ENCODE results near the gene LRRIQ4. TPM values are rescaled to one million over a fixed set of nuclear protein-coding genes. Genes with fewer than 3 reads are reported as not detected.

Gene LRRIQ4
- total and polyA plus RNA-seq, 4 donors: 0.09 TPM; not detected in 3

GRCh38 chr3:169842960-169843359, 30.3 kb downstream of the LRRIQ4 start:
- no peak overlapping the region for H3K4me3 ChIP-seq (ENCODE audit: low read depth in 1 of 3, low read length in 3 of 3)
- H3K27ac ChIP-seq (ENCODE audit: low read depth in 1 of 2, low read length in 2 of 2): no peak overlapping the region
- TF ChIP-seq HNF4G (IDR thresholded peaks at IDR 0.05): no peak
- TF ChIP-seq, protein P1, sequence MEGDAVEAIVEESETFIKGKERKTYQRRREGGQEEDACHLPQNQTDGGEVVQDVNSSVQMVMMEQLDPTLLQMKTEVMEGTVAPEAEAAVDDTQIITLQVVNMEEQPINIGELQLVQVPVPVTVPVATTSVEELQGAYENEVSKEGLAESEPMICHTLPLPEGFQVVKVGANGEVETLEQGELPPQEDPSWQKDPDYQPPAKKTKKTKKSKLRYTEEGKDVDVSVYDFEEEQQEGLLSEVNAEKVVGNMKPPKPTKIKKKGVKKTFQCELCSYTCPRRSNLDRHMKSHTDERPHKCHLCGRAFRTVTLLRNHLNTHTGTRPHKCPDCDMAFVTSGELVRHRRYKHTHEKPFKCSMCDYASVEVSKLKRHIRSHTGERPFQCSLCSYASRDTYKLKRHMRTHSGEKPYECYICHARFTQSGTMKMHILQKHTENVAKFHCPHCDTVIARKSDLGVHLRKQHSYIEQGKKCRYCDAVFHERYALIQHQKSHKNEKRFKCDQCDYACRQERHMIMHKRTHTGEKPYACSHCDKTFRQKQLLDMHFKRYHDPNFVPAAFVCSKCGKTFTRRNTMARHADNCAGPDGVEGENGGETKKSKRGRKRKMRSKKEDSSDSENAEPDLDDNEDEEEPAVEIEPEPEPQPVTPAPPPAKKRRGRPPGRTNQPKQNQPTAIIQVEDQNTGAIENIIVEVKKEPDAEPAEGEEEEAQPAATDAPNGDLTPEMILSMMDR (IDR thresholded peaks at IDR 0.05; ENCODE audit: low read depth, low read length, missing input control): no peak
- TF ChIP-seq EGR1 (IDR thresholded peaks at IDR 0.05; ENCODE audit: low read depth in 2 of 2): no peak
- no peak for DNase-seq (ENCODE audit: low spot score)
- no peaks in the 10 kb centered on the region for H3K27me3 ChIP-seq (ENCODE audit: control insufficient read depth in 4 of 4, insufficient read depth in 4 of 4, low read length in 3 of 4)
- no peaks in the 10 kb centered on the region for H3K9me3 ChIP-seq (ENCODE audit: control insufficient read depth in 4 of 4, low read length in 3 of 4)
- no peaks in the 10 kb centered on the region for H3K4me1 ChIP-seq (ENCODE audit: control insufficient read depth in 4 of 4, insufficient read depth in 4 of 4, low read length in 3 of 4)
- WGBS: 77% methylated on average over 3 of the region's 3 CpGs
- no peak overlapping the region for H3K9ac ChIP-seq (ENCODE audit: low read depth in 1 of 2, low read length in 2 of 2)
- H3K36me3 ChIP-seq (ENCODE audit: control insufficient read depth in 4 of 4, insufficient read depth in 3 of 4, low read depth in 1 of 4, low read length in 3 of 4): no peaks in the 10 kb centered on the region

- no peak for DNase-seq (ENCODE audit: low spot score)
- no peaks in the 10 kb centered on the region for H3K36me3 ChIP-seq (ENCODE audit: control insufficient read depth in 4 of 4, insufficient read depth in 3 of 4, low read depth in 1 of 4, low read length in 3 of 4)
- WGBS: 94% methylated on average over 11 of the region's 11 CpGs
- H3K27me3 ChIP-seq (ENCODE audit: control insufficient read depth in 4 of 4, insufficient read depth in 4 of 4, low read length in 3 of 4): no peaks in the 10 kb centered on the region
- TF ChIP-seq GABPA (IDR thresholded peaks at IDR 0.05 in 1 of 2, conservative IDR thresholded peaks at IDR 0.05 in 1 of 2): no peak
- TF ChIP-seq, protein P2, sequence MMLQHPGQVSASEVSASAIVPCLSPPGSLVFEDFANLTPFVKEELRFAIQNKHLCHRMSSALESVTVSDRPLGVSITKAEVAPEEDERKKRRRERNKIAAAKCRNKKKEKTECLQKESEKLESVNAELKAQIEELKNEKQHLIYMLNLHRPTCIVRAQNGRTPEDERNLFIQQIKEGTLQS (IDR thresholded peaks at IDR 0.05): no peak
- no peak for TF ChIP-seq SP1 (IDR thresholded peaks at IDR 0.05)
- TF ChIP-seq HNF4A (conservative IDR thresholded peaks at IDR 0.05): no peak
- TF ChIP-seq, protein P3, sequence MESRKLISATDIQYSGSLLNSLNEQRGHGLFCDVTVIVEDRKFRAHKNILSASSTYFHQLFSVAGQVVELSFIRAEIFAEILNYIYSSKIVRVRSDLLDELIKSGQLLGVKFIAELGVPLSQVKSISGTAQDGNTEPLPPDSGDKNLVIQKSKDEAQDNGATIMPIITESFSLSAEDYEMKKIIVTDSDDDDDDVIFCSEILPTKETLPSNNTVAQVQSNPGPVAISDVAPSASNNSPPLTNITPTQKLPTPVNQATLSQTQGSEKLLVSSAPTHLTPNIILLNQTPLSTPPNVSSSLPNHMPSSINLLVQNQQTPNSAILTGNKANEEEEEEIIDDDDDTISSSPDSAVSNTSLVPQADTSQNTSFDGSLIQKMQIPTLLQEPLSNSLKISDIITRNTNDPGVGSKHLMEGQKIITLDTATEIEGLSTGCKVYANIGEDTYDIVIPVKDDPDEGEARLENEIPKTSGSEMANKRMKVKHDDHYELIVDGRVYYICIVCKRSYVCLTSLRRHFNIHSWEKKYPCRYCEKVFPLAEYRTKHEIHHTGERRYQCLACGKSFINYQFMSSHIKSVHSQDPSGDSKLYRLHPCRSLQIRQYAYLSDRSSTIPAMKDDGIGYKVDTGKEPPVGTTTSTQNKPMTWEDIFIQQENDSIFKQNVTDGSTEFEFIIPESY (IDR thresholded peaks at IDR 0.05): no peak
- no peaks in the 10 kb centered on the region for H3K4me1 ChIP-seq (ENCODE audit: control insufficient read depth in 4 of 4, insufficient read depth in 4 of 4, low read length in 3 of 4)
- no peak overlapping the region for H3K4me3 ChIP-seq (ENCODE audit: low read depth in 1 of 3, low read length in 3 of 3)
- H3K9me3 ChIP-seq (ENCODE audit: control insufficient read depth in 4 of 4, low read length in 3 of 4): no peaks in the 10 kb centered on the region
- no peak overlapping the region for H3K27ac ChIP-seq (ENCODE audit: low read depth in 1 of 2, low read length in 2 of 2)
- H3K9ac ChIP-seq (ENCODE audit: low read depth in 1 of 2, low read length in 2 of 2): no peak overlapping the region
These were observed 34.0 kb downstream of the LRRIQ4 start for GRCh38 chr3:169846458-169847193.

- Histone ChIP-seq H3K9me3 (ENCODE audit: control insufficient read depth in 4 of 4, low read length in 3 of 4) (no peaks in the 10 kb centered on the region), H3K36me3 (ENCODE audit: control insufficient read depth in 4 of 4, insufficient read depth in 3 of 4, low read depth in 1 of 4, low read length in 3 of 4) (no peaks in the 10 kb centered on the region), H3K27me3 (ENCODE audit: control insufficient read depth in 4 of 4, insufficient read depth in 4 of 4, low read length in 3 of 4) (no peaks in the 10 kb centered on the region), H3K9ac (ENCODE audit: low read depth in 1 of 2, low read length in 2 of 2) (no peak overlapping the region), H3K4me1 (ENCODE audit: control insufficient read depth in 4 of 4, insufficient read depth in 4 of 4, low read length in 3 of 4) (no peaks in the 10 kb centered on the region), H3K27ac (ENCODE audit: low read depth in 1 of 2, low read length in 2 of 2) (no peak overlapping the region), H3K4me3 (ENCODE audit: low read depth in 1 of 3, low read length in 3 of 3) (no peak overlapping the region)
- WGBS: 73% methylated on average over 4 of the region's 4 CpGs
- no peak for DNase-seq (ENCODE audit: low spot score)
- no peak for TF ChIP-seq EGR1 (IDR thresholded peaks at IDR 0.05; ENCODE audit: low read depth in 2 of 2)
- TF ChIP-seq, protein P1 (IDR thresholded peaks at IDR 0.05; ENCODE audit: low read depth, low read length, missing input control): no peak
- no peak for TF ChIP-seq JUND (IDR thresholded peaks at IDR 0.05)
- no peak for TF ChIP-seq MAX (IDR thresholded peaks at IDR 0.05)
- TF ChIP-seq RXRA (IDR thresholded peaks at IDR 0.05): no peak
- TF ChIP-seq, protein P4, sequence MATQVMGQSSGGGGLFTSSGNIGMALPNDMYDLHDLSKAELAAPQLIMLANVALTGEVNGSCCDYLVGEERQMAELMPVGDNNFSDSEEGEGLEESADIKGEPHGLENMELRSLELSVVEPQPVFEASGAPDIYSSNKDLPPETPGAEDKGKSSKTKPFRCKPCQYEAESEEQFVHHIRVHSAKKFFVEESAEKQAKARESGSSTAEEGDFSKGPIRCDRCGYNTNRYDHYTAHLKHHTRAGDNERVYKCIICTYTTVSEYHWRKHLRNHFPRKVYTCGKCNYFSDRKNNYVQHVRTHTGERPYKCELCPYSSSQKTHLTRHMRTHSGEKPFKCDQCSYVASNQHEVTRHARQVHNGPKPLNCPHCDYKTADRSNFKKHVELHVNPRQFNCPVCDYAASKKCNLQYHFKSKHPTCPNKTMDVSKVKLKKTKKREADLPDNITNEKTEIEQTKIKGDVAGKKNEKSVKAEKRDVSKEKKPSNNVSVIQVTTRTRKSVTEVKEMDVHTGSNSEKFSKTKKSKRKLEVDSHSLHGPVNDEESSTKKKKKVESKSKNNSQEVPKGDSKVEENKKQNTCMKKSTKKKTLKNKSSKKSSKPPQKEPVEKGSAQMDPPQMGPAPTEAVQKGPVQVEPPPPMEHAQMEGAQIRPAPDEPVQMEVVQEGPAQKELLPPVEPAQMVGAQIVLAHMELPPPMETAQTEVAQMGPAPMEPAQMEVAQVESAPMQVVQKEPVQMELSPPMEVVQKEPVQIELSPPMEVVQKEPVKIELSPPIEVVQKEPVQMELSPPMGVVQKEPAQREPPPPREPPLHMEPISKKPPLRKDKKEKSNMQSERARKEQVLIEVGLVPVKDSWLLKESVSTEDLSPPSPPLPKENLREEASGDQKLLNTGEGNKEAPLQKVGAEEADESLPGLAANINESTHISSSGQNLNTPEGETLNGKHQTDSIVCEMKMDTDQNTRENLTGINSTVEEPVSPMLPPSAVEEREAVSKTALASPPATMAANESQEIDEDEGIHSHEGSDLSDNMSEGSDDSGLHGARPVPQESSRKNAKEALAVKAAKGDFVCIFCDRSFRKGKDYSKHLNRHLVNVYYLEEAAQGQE (IDR thresholded peaks at IDR 0.05): no peak
- no peak for TF ChIP-seq FOXA2 (IDR thresholded peaks at IDR 0.05)
- no peak for TF ChIP-seq RAD21 (IDR thresholded peaks at IDR 0.05)
- TF ChIP-seq HNF4A (conservative IDR thresholded peaks at IDR 0.05): no peak
These were observed 35.2 kb downstream of the LRRIQ4 start for GRCh38 chr3:169847896-169848295.

All from liver (tissue), 9 donors.